ENCODE data around the gene NFATC1.

NFATC1 gene

DNA sequence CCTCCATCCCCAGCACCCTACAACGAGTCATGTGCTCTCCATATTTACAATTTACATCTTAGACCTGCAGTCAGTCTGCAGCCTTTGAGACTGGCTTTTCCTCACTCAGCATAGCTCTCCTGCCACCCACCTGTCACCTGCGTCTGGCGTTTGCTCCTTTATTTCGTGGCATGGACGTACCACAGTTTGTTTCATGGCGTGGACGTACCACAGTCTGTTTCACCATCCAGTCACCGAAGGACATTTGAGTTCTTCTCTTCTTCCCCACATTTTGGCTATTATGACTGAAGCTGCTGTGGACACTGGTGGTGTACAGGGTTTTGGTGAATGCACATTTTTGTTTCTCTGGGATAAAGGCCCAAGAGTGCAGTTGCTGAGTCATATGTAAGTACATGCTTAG lies 142.0 kb downstream of the NFATC1 start:
- H2AFZ ChIP-seq (ENCODE audit: low read length, unreplicated experiment), result no peak overlapping the region
- no peak overlapping the region for H3K27ac ChIP-seq (ENCODE audit: low read depth, low read length)
- H3K4me3 ChIP-seq (ENCODE audit: low read depth, low read length), result no peak overlapping the region
- peaks cover 58% of the 10 kb centered on the region for H3K27me3 ChIP-seq (ENCODE audit: insufficient read depth, low read length)
- no peaks in the 10 kb centered on the region for H3K4me1 ChIP-seq (ENCODE audit: control insufficient read depth, insufficient read depth, low read length, unreplicated experiment)
- H3K79me2 ChIP-seq (ENCODE audit: control insufficient read depth, insufficient read depth, low read length, unreplicated experiment), result no peaks in the 10 kb centered on the region
- no peaks in the 10 kb centered on the region for H3K36me3 ChIP-seq (ENCODE audit: insufficient read depth, low read length)

GRCh38 chr18:79538635-79539034 lies 142.9 kb downstream of the NFATC1 start:
- H3K79me2 ChIP-seq (ENCODE audit: control insufficient read depth, insufficient read depth, low read length, unreplicated experiment), result no peaks in the 10 kb centered on the region
- H3K4me1 ChIP-seq (ENCODE audit: control insufficient read depth, insufficient read depth, low read length, unreplicated experiment), result no peaks in the 10 kb centered on the region
- H2AFZ ChIP-seq (ENCODE audit: low read length, unreplicated experiment), result no peak overlapping the region
- no peaks in the 10 kb centered on the region for H3K36me3 ChIP-seq (ENCODE audit: insufficient read depth, low read length)
- no peak overlapping the region for H3K27ac ChIP-seq (ENCODE audit: low read depth, low read length)
- H3K27me3 ChIP-seq (ENCODE audit: insufficient read depth, low read length), result peaks cover 55% of the 10 kb centered on the region
- no peak overlapping the region for H3K4me3 ChIP-seq (ENCODE audit: low read depth, low read length)

DNA sequence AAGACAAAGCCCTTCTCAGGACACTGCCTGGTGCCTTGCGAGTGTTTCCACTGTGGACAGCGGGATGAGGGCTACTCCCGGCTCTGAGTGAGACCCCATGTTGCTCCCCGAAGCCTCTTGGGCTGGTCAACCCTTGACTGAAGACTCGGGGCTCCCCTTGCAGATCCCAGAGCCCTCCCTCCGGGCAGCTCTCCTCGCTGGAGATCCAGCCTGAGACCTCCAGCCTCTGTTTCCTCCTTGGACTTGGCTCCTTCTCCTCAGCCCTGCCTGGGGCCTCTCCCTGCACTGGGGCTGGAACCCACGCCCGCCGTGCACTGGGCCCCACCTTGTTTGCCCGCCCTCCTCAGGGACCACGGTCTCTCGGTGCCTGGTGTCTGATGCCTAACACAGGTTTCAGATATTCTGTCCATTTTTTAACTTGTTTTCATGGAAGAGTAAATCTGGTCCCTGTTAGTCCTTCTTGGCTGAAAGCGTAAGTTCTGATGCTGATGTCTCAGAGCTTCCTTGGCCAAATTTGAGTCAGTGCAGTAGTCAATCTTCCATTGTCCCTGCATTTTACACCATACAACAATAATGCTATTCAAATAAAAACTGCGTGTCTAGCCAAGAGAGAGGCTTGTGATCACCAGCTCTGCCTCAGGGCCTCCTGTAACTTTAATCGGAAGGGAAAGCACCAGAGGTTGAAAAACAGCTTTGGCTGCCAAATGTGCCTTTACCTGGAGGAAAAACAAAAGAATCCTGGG lies 144.6 kb downstream of the NFATC1 start:
- H3K36me3 ChIP-seq (ENCODE audit: insufficient read depth, low read length), result no peaks in the 10 kb centered on the region
- no peak overlapping the region for H2AFZ ChIP-seq (ENCODE audit: low read length, unreplicated experiment)
- H3K27ac ChIP-seq (ENCODE audit: low read depth, low read length), result no peak overlapping the region
- H3K4me1 ChIP-seq (ENCODE audit: control insufficient read depth, insufficient read depth, low read length, unreplicated experiment), result no peaks in the 10 kb centered on the region
- H3K4me3 ChIP-seq (ENCODE audit: low read depth, low read length), result no peak overlapping the region
- H3K27me3 ChIP-seq (ENCODE audit: insufficient read depth, low read length), result peaks cover 57% of the 10 kb centered on the region
- no peaks in the 10 kb centered on the region for H3K79me2 ChIP-seq (ENCODE audit: control insufficient read depth, insufficient read depth, low read length, unreplicated experiment)

GRCh38 chr18:79540904-79541282 lies 145.2 kb downstream of the NFATC1 start:
- Histone ChIP-seq H3K4me1 (ENCODE audit: control insufficient read depth, insufficient read depth, low read length, unreplicated experiment) (no peaks in the 10 kb centered on the region), H3K4me3 (ENCODE audit: low read depth, low read length) (no peak overlapping the region), H2AFZ (ENCODE audit: low read length, unreplicated experiment) (no peak overlapping the region), H3K36me3 (ENCODE audit: insufficient read depth, low read length) (no peaks in the 10 kb centered on the region), H3K27me3 (ENCODE audit: insufficient read depth, low read length) (peaks cover 51% of the 10 kb centered on the region), H3K79me2 (ENCODE audit: control insufficient read depth, insufficient read depth, low read length, unreplicated experiment) (no peaks in the 10 kb centered on the region), H3K27ac (ENCODE audit: low read depth, low read length) (no peak overlapping the region)

GRCh38 chr18:79542213-79542612 lies 146.5 kb downstream of the NFATC1 start:
- Histone ChIP-seq H3K4me1 (ENCODE audit: control insufficient read depth, insufficient read depth, low read length, unreplicated experiment) (no peaks in the 10 kb centered on the region), H3K4me3 (ENCODE audit: low read depth, low read length) (no peak overlapping the region), H3K79me2 (ENCODE audit: control insufficient read depth, insufficient read depth, low read length, unreplicated experiment) (no peaks in the 10 kb centered on the region), H2AFZ (ENCODE audit: low read length, unreplicated experiment) (no peak overlapping the region), H3K27me3 (ENCODE audit: insufficient read depth, low read length) (peaks cover 43% of the 10 kb centered on the region), H3K36me3 (ENCODE audit: insufficient read depth, low read length) (no peaks in the 10 kb centered on the region), H3K27ac (ENCODE audit: low read depth, low read length) (no peak overlapping the region)

DNA sequence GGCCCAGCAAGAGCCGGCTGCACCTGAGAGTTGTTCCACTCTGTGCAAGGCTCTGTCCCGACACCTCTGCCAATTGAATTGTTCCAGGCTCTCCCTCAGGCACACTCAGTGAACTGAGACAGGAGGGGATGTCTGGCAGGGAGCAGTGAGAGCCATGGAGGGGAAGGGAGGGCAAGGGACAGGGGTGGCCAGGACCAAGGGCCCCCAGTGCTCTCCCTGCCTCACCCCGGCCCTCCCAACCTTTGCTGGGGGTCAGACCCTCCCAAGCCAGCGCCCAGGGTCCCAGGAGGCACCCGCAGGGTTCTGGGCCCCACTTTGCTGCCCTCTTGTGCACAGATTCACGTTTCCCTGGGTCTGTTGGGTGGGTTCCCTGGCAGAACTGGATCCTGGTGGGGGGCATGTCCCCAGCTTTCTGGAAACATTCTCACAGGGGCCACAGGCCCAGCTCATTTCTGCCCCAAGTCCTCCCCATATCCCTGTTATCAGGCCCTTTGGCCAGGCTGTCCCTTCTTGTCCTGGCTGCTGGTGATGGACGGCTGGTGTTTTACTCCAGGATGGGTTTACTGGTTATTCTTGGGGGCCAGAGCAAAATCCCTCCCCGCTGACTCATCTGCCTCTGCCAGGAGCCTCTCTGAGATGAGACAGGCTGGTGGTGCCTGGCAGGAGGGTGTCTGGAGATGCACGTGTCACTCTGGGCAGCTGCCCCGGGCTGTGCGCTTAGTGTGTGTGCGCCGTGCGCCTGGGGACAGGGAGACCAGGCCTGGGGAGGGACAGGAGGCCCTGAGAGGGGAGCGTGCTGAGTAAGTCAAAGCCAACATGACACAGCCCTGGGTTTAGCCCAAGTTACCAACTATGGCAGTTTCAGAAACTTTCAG lies 147.4 kb downstream of the NFATC1 start:
- no peaks in the 10 kb centered on the region for H3K79me2 ChIP-seq (ENCODE audit: control insufficient read depth, insufficient read depth, low read length, unreplicated experiment)
- H3K27me3 ChIP-seq (ENCODE audit: insufficient read depth, low read length), result peaks cover 43% of the 10 kb centered on the region
- H2AFZ ChIP-seq (ENCODE audit: low read length, unreplicated experiment), result no peak overlapping the region
- H3K36me3 ChIP-seq (ENCODE audit: insufficient read depth, low read length), result no peaks in the 10 kb centered on the region
- no peak overlapping the region for H3K27ac ChIP-seq (ENCODE audit: low read depth, low read length)
- no peak overlapping the region for H3K4me3 ChIP-seq (ENCODE audit: low read depth, low read length)
- H3K4me1 ChIP-seq (ENCODE audit: control insufficient read depth, insufficient read depth, low read length, unreplicated experiment), result no peaks in the 10 kb centered on the region

- Histone ChIP-seq H3K36me3 (ENCODE audit: insufficient read depth, low read length) (no peaks in the 10 kb centered on the region), H3K4me1 (ENCODE audit: control insufficient read depth, insufficient read depth, low read length, unreplicated experiment) (no peaks in the 10 kb centered on the region), H2AFZ (ENCODE audit: low read length, unreplicated experiment) (no peak overlapping the region), H3K27me3 (ENCODE audit: insufficient read depth, low read length) (peaks cover 35% of the 10 kb centered on the region), H3K27ac (ENCODE audit: low read depth, low read length) (no peak overlapping the region), H3K4me3 (ENCODE audit: low read depth, low read length) (no peak overlapping the region), H3K79me2 (ENCODE audit: control insufficient read depth, insufficient read depth, low read length, unreplicated experiment) (no peaks in the 10 kb centered on the region)
Observed at GRCh38 chr18:79543861-79544385, 148.2 kb downstream of the NFATC1 start.

DNA sequence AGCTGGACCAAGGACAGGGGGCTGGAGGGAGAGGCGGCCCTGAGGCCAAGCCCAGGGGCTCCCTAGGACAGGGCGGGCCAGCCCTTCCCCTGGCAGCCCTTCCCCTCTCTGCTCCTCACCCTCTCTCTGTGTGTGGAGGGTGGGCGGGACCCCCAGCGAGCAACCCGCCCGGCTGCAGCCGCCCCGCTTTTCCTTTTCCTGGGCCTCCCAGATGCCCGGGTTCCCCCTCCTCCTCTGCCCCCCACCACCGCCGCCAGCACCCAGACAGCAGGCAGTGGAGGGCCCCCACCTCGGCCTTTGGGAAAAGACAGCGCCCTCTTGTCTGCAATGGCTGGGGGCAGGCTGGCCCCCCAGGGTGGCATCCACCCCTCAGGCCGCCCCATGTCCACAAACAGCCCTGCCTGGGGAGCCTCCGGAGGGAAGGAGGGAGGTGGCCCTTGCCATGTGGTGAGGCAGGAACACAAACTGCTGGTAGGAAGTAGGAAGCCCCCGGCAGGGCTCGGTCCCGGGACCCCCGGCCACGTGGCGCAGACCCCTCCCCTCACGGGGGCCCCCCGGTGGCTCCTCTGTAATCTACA lies 148.7 kb downstream of the NFATC1 start:
- Histone ChIP-seq H3K27me3 (ENCODE audit: insufficient read depth, low read length) (peaks cover 29% of the 10 kb centered on the region), H2AFZ (ENCODE audit: low read length, unreplicated experiment) (no peak overlapping the region), H3K36me3 (ENCODE audit: insufficient read depth, low read length) (no peaks in the 10 kb centered on the region), H3K27ac (ENCODE audit: low read depth, low read length) (no peak overlapping the region), H3K4me1 (ENCODE audit: control insufficient read depth, insufficient read depth, low read length, unreplicated experiment) (no peaks in the 10 kb centered on the region), H3K79me2 (ENCODE audit: control insufficient read depth, insufficient read depth, low read length, unreplicated experiment) (no peaks in the 10 kb centered on the region), H3K4me3 (ENCODE audit: low read depth, low read length) (no peak overlapping the region)

DNA sequence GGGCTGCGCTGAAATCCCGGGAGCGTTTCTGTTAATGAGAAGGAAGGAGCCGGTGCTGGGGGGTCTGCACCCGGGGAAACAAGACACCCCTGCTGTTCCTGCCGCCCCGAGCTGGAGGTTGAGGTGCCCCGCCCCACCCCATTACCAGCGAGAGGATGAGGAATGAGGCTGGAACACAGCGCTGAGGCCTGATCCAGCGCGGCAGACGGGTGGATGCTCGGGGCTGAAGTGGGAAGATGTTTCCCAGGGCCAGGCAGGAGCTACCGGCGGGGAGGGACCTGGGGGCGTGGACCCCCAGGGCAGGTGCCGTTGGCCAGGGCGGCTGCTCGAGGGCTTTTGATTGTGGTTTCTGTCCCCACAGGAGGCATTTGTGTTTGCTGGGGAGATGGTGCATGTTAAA lies 149.5 kb downstream of the NFATC1 start:
- Histone ChIP-seq H3K27me3 (ENCODE audit: insufficient read depth, low read length) (peaks cover 22% of the 10 kb centered on the region), H3K36me3 (ENCODE audit: insufficient read depth, low read length) (no peaks in the 10 kb centered on the region), H3K79me2 (ENCODE audit: control insufficient read depth, insufficient read depth, low read length, unreplicated experiment) (no peaks in the 10 kb centered on the region), H3K27ac (ENCODE audit: low read depth, low read length) (no peak overlapping the region), H2AFZ (ENCODE audit: low read length, unreplicated experiment) (no peak overlapping the region), H3K4me1 (ENCODE audit: control insufficient read depth, insufficient read depth, low read length, unreplicated experiment) (no peaks in the 10 kb centered on the region), H3K4me3 (ENCODE audit: low read depth, low read length) (no peak overlapping the region)

DNA sequence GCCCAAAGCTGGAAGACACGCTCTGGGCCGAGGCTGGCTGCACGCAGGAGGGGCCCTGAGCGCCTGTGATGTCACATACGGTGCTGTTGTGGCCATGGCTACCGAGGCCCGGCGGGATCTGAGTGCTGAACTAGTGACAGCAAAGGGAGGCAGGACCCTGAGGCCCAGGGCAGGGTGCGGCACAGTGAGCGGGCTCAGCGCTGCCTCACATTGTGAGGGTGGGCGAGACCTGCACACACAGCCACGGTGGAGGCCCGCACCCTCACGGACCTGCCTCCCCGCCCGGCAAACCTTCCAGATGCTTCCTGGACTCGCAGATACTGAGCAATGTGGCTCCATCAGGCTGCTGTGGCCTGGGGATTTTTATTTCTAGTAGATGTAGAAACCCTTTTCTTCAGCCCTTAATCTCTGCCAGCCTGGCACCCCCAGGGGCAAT lies 150.0 kb downstream of the NFATC1 start:
- H3K27me3 ChIP-seq (ENCODE audit: insufficient read depth, low read length), result peaks cover 17% of the 10 kb centered on the region
- no peak overlapping the region for H2AFZ ChIP-seq (ENCODE audit: low read length, unreplicated experiment)
- no peak overlapping the region for H3K27ac ChIP-seq (ENCODE audit: low read depth, low read length)
- no peak overlapping the region for H3K4me3 ChIP-seq (ENCODE audit: low read depth, low read length)
- no peaks in the 10 kb centered on the region for H3K36me3 ChIP-seq (ENCODE audit: insufficient read depth, low read length)
- H3K4me1 ChIP-seq (ENCODE audit: control insufficient read depth, insufficient read depth, low read length, unreplicated experiment), result no peaks in the 10 kb centered on the region
- no peaks in the 10 kb centered on the region for H3K79me2 ChIP-seq (ENCODE audit: control insufficient read depth, insufficient read depth, low read length, unreplicated experiment)

Measured in ACC112 (cell line).